ENCODE results near the gene DGKB.

DGKB gene

DNA sequence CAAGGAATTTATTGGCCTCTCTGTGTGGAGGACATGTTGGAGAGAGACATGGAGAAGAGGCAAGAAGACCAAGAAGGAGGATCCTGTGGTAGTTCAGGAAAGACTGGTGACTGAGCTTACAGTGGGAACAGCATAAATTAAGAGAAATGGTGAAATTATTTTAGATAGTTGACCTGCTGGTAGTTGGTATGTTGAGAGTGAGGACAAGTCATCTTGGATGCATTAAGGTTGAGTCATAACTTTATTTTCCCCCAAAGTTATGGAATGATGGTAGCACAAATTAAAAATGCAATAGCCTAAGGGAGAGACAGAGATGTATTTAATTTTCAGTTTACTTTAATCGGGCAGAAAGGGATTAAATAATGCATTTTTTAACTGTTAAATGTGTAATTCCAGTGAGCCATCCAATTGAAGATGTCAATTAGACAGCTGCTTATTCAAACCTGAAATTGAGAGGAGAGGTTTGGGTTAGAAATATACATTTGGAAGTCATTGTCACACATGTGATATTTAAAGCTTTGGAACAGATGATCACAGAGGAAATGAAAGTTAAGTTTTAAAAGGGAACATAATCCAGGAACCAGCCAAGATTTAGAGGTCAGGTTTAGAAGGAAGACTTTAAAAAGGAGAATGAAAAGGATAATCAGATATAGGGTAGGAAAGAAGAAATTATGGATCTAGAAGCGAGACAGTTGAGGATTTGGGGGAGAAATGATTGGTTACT is 80.6 kb downstream of the DGKB start:
- DNase-seq (ENCODE audit: low read depth, low spot score): no peak

DNA sequence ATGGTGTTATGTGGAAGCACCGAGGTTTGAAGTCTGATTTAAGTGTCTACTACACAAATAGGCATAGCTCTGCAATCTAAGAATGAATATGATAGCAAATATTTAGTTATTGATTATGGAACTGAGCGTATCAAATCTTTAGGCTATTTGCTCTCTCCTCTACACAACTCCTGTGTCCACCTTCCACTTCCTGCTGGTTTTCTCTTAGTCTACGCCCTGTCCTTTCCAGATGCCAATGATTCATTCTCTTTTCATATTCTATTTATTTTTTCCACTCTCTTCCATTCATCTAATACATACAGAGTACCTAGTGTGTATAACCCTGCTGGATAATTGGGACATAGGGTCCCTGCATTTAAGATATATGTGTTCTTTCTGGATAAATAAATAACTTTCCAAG is 83.7 kb downstream of the DGKB start:
- DNase-seq (ENCODE audit: low read depth, low spot score): no peak

DNA sequence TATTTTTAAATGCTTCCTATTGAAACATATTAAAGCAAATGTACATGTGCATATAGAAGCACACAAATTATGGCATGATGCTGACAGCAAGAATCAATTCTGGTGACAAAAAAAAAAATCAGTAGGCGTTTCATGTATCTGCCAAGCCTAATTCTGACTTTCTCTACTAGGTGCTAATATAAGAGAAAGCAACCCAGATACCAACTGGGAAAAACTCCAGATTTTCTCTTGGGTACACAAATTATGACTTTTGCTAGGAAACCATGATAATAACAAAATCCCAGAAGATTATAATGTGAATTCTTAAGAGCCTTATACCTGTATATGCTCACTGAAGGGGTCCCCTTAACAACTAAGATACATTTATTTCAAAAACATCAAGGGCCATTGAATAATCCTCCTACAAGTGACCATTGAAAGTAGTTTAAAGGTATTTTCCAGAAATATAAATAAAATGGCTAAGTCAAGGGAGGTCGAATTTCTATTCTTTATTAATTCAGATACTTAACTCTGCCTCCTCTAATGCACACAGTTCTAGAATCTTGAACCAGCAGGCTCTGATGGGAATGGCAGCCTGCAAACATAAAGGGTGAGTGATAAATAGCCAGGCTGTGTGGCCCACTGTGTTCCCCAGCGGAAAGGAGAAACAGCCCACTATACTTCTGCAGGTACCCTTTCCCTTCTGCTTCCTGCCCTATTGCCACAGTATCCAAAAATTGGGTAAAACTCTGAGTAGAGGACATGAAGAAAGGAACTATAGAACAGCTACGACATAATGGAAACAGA is 84.5 kb downstream of the DGKB start:
- no peak for DNase-seq (ENCODE audit: low read depth, low spot score)

DNA sequence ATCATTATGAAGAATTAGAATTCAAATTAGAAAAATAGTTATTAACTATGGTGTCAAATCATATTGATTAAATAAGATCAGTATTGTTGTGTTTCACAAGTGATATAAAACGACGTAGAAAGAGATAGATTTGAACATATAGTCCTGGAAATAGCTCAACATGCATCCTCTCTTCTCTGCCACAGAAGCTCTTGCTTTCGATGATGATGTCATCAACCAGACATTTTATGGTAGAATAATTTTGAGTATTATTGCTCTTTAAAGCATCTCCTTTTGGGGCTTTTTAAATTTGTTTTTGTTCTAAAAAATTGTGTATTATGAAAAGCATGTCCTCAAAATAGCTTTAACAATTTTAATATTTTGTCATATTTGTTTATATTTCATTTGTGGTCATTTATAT is 95.0 kb downstream of the DGKB start:
- no peak for DNase-seq (ENCODE audit: low read depth, low spot score)

DNA sequence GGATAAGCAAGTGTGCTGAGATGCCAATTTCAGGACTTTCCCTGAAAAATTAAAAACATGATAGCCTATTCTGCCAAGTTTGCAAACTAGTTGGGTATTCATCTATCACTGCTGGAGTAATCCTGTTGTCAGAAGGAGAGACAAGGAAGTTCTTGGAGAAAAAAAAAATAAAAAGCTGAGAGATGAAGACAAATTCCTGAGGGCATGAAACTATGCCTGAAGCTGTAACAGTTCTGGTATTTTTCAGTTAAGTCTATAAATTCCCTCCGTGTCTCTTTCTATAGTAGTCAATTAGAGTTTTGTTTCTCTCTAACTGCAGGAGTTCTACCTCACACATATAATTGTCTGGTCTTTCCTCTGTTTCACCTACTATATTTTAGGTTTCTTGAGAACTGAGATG is 95.7 kb downstream of the DGKB start:
- no peak for DNase-seq (ENCODE audit: low read depth, low spot score)

DNA sequence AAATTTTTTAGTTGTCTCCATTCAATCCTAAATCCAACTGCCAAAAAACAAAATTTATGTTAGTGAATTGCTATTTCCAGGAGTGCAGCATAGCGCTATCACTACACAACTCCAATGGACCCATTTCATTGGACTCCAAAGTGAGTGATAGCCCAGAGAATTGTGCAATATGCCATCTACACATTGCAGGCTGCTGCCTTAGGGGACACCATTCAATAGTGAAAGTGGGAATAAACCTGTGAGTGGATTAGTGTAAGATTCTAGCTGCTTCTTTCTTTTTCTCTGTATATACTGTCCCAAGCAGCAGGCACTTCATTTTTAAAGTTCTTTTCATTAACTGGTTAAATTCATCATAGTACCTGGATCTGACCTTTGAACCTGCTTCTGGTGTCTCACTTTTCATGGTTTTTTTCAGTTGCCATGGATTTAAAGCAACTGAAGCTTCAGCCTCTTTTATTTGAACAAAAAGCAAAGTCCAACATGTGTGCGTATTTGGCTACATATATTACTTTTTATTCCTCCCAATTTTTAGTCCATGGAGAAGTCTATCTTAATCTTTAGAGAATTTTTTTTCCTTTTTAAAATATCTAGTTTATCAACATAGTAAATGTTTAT is 97.3 kb downstream of the DGKB start:
- no peak for DNase-seq (ENCODE audit: low read depth, low spot score)

DNA sequence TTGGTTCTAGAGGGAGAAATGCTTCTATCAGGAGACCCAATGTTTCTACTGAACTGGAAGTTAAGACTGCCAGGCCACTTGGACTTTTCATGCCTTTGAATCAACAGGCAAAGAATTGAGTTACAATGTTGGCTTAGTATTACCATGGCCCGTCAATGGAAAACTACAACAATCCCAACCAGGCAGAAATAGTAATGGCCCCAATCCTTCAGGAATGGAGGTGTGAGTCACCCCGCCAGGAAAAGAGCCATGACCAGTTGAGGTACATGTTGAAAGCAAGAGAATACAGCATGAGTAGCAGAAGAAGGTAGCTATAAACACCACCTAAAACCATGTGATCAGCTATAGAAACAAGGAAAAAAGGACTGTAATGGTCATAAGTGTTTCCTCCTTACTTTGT is 101.9 kb downstream of the DGKB start:
- no peak for DNase-seq (ENCODE audit: low read depth, low spot score)

DNA sequence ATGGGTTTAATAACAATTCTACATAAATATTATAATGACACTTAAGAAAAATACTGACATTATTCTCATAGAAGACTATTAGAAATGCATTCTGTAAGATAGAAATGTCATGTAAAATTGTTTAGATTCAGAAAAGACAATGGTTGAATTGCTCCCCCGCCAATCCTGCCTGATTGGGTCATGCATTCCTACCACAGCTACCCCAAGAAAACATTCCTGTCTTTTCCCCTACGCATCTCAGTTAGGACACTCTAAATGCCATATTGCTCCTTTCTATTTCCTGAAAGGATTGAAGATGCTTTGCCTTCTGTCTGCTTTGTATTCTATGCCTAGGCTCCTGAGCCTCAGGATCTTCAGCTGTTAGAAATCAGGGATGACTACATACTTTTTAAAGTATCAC is 109.4 kb downstream of the DGKB start:
- DNase-seq (ENCODE audit: low read depth, low spot score): no peak

DNA sequence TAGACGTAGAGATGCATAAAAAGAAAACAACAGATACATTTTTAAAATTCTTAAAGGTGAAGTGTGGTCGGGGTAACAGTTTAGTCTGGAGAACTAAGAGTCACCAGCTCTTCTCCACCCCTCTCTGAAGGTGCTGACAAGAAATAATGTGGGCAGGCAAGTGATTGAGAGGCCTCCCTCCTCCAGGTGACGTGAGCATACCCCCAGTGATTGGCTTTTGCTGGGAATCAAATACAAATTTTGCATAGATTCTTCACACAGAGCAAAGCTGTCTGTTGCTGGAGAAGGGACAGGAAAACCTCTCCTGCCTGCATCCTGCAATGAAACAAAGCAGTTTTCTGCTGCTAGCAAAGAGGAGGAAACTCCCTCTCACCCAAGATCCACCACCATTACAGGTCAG is 115.0 kb downstream of the DGKB start:
- DNase-seq (ENCODE audit: low read depth, low spot score): no peak

DNA sequence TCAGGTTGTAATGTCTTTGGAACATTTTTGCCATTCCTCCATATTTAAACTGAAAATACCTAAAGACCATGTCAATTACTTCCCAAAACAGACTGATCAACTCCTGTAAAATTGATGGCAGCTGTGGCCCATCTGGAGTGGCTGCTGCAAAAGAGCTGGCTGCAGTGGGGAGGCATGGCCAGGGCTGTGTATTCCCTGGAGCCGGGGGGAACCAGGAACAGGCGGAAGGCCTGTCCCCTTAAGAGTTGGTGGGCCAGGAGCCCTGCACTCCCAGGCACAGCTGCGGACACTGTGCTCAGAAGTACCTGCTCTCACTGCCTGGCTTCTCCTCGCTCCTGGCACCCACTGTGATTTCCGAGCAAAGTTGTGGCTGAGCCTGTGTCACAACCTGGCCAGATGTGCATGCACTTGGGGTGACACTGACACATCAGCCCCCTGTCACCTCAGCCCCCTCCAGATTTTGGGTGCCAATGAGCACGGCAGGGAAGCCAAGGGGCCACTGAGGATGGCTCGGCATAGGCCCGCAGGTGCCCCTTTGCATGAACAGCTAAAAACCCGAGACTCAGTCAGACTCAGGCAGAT is 116.1 kb downstream of the DGKB start:
- DNase-seq (ENCODE audit: low read depth, low spot score): no peak

DNA sequence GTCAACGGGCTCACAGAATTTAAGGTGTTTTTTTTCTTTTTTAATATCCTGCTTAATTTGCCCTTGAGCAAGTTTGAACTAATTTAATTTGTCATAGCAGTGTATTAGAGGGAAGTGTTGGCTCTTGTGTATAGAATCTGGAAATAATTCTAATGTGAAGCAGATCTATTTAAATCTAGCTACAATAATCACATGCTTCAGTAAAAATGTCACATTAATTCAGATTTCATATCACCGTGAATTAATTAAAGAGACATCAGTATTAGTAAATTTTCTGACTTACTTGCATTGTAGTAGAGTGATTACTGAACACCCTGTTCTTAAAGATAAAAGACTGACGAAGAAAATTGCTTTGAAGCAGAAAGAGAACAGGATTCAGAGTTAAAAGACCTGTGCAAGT is 124.7 kb downstream of the DGKB start:
- no peak for DNase-seq (ENCODE audit: low read depth, low spot score)

DNA sequence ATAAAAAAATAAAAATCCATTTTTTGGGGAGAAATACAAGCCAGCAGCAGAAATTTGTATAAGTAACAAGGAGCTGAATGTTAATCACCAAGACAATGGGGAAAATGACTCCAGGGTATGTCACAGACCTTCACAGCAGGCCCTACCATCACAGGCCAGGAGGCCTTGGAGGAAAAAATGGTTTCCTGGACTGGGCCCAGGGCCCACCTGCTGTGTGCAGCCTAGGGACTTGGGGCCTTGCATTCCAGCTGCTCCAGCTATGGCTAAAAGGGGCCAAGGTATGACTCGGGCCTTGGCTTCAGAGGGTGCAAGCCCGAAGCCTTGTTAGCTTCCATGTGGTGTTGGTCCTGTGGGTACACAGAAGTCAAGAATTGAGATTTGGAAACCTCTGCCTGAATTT is 126.3 kb downstream of the DGKB start:
- no peak for DNase-seq (ENCODE audit: low read depth, low spot score)

DNA sequence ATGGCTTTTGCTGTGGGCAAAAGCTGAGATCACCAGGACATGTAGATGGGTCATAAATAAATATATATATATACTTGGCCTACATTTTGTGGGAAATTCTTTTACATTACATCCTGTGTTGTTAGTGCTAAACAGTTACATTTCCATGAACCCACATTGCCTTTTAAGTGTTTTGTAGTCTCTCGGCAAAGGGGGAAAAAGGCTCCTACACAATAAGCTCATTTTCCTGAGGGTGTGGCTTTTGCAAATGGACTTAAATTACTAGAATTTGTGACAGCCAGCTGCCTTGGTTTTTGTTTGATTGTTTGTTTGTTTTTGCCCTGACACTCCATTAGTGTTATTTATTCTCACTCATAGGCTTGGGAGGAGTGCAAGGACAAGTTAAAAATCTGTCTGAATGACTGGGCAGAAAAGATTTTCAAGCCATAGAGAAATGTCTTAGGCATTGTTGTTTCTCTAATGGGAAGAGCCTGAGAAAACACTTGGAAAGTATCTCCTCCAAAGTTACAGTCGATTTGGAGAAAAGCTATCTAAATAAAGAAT is 128.8 kb downstream of the DGKB start:
- DNase-seq (ENCODE audit: low read depth, low spot score): no peak

DNA sequence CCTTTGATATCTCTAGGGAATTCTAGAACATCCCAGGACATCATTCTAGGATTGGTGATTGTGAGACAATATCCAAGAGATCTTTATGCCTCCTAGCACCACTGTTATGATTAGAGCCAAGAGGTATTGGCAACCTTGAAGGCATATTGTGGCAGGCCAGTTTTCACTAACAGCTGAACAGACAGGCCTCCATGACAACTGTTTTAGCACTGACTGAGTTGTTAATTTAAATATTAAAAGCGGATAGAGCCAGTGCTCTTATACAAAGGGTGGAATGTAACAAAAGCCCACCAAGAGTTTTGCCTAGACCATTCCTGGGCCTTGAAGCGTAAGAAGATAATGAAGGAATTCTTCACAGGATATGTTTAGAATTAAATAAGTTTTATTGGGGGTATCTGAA is 131.9 kb downstream of the DGKB start:
- DNase-seq (ENCODE audit: low read depth, low spot score): no peak

DNA sequence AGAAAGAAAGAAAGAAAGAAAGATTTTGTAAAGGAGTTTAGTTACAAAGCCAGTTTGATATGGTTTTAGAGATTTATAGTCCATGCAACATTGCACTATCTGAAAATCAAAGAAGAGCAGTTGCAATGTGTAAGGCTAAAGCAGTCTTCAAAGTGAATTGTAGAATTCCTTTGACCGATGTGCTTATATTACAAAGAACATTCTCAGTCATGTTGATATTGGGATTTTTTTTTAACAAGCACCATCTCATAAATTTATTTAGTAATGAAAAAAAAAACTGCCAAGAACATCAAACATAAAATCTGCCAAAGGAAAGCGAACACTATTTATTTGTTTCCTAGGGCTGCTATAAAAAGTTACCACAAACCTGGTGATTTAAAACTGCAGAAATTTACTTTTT is 133.3 kb downstream of the DGKB start:
- DNase-seq (ENCODE audit: low read depth, low spot score): no peak

DNA sequence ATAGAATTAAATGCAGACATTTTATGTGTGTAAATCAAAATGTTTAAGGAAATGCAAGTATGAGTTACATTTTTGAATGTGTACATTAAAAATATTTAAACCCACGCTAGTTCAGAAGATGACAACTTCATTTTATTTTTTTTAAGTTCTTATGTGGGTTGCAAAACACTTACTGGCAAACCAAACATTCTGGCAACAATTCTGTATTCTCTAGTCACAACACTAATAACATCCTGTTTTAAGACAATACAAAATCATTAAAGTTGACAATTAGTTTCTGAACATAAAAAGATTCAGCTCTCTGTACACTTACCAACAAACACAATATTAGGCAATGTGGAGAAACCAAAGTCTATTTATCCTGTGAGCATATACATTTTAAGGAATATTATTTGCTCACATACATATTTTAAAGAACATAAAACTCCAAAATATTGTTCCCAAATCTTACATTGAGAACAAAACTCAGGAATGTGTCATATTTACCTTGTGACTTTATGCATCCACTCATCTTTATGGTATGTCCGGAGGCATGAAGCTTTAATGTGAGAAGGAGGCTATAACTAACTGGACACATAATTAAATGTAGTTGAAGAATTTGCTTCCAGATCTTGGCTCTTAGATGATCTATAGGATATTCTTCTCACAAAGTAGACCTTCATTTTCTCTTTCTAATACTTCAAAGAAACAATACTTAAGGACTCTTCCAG is 134.7 kb downstream of the DGKB start:
- DNase-seq (ENCODE audit: low read depth, low spot score): no peak

DNA sequence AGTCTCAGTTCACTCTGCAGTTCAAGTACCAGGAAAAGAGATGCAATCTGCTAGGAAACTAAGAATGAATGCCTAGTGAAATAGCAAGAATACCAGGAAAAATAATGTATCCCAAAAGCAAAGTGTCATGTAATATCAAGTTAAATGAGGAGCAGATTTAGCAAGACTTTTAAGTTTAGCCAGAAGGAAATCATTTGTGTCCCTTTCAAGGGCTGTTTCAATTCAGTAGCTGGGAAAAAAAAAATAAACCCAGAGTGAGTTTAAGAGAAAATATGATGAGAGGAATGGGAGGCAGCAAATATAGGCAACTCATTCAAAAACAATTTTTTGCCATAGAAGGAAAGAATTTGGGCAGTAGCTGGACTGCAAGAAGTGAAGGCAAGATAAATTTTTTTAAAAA is 135.8 kb downstream of the DGKB start:
- DNase-seq (ENCODE audit: low read depth, low spot score): no peak

DNA sequence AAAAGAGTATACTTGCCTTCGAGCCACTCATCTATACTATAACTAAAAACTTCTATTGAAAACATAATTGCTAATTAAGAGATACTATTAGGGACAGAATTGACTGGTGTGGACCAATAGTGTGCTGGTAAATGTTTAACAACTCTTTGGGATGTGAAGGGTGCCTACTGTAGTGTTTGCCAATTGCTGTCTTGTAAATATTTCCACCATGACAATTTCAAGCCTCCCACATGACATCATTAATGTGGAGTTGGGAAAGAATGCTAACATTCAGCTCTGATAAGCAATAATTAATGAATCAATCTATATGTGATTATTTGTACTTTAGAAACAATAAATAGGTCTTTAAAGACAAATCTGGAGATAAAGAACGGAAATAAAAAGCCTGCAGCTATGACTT is 136.8 kb downstream of the DGKB start:
- DNase-seq (ENCODE audit: low read depth, low spot score): no peak

DNA sequence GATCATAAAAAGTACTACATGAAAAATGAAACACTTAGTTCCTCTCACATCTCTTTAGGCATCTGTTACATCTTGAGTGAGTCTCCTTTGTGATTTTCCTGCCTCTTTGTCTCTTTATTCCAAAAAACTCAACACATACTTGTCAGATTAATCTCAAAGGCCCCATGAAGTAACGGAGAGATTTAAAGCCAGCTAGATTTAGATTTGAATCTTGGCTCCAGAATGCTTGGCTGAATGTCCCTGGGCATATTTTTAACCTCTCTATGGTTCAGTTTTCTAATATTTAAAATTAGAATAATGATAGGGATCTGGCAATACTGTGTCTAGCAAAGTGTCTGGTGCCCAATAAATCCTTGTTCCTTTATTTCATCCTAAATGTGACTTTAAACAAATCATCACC is 140.0 kb downstream of the DGKB start:
- no peak for DNase-seq (ENCODE audit: low read depth, low spot score)

DNA sequence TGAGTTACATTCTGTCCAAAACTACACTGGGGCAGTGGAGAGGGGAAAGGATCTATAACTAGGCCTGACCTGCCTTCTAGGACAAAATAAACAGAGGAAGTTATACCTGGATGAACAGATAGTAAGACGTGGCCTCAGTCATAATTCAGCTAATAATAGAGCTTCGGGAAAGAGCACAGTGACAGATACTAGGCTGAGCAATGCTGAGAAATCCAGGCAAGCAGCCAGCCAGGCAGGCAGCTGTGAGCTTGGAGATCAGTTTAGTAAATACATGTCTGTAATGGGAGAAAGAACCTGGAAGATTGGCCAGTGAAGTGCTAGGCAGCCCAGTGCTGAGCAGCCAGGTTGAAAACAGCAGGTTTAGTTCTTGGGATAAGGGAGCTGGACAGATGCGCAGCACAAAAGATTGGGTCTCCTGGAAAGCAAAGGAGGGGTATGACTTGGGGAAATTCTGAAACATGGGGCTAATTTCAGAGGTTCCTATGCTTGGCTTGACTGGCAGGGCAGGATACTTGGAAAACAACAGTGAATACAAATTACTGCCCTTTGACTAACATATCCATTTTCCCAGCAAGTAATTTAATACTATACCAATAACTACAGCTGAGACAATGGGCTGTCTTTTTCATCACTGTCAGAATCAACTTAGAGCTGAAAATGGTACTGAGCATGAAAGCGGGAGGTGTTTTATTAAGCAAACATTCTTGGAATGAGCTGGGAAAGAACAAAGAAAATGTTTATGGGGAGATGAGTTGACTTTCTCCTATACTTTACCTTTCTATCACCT is 140.8 kb downstream of the DGKB start:
- DNase-seq (ENCODE audit: low read depth, low spot score): no peak

Measured in iPS DF 19.7 (cell line).